HG03439 (cell line): Measurements from ENCODE around the gene ARID4B.
A peak's percentile ranks its signal among the peaks of the same experiment; 100 is the strongest.
"Not testable (repeated sequence)": the region's sequence is repeated elsewhere in the genome, so short reads cannot be mapped to it uniquely, and the experiment has no call there.

Experiments
- ATAC-seq: cut with Tn5 transposase; IDR thresholded peaks from one replicate; pipeline ENCODE4 v1.9.1; 2021; ENCODE audit warnings: mild to moderate bottlenecking, moderate library complexity; ENCODE audit not compliant: unreplicated experiment

ARID4B gene

GRCh38 chr1:235330918-235331285 is 2.9 kb upstream of the ARID4B start:
- no peak for ATAC-seq

GRCh38 chr1:235329139-235329902 is 1.3 kb upstream of the ARID4B start:
- peak; percentile 20 for ATAC-seq

- peak; percentile 72 for ATAC-seq
These were observed 526 bp upstream of the ARID4B start, which contains the start of gene GGPS1 for GRCh38 chr1:235328271-235329138. Gene GGPS1 (plus strand): TSS chr1:235328570. CDS start chr1:235335265, 6,695 bp downstream.

- ATAC-seq: peak; percentile 8
These were observed 1.0 kb downstream of the ARID4B start for GRCh38 chr1:235326719-235327558.

GRCh38 chr1:235325854-235326253 is 2.1 kb downstream of the ARID4B start:
- no peak for ATAC-seq

- no peak for ATAC-seq
These were observed 2.8 kb downstream of the ARID4B start for GRCh38 chr1:235325139-235325538.

GRCh38 chr1:235324296-235324695 is 3.7 kb downstream of the ARID4B start:
- no peak for ATAC-seq

GRCh38 chr1:235320521-235321179 is 7.3 kb downstream of the ARID4B start:
- ATAC-seq: no peak

- ATAC-seq: no peak
These were observed 8.7 kb downstream of the ARID4B start for GRCh38 chr1:235319255-235319654.

GRCh38 chr1:235317168-235317567 is 10.8 kb downstream of the ARID4B start:
- ATAC-seq: no peak

GRCh38 chr1:235315735-235316134 is 12.2 kb downstream of the ARID4B start:
- no peak for ATAC-seq

GRCh38 chr1:235315173-235315572 is 12.8 kb downstream of the ARID4B start:
- ATAC-seq: no peak

- no peak for ATAC-seq
These were observed 13.9 kb downstream of the ARID4B start for GRCh38 chr1:235313931-235314678.

- ATAC-seq: no peak
These were observed 14.7 kb downstream of the ARID4B start for GRCh38 chr1:235313262-235313661.

GRCh38 chr1:235309206-235309605 is 18.8 kb downstream of the ARID4B start:
- not testable (repeated sequence) for ATAC-seq

GRCh38 chr1:235307158-235308124 is 20.5 kb downstream of the ARID4B start:
- no peak for ATAC-seq

- no peak for ATAC-seq
These were observed 23.2 kb downstream of the ARID4B start for GRCh38 chr1:235304549-235305451.

GRCh38 chr1:235302143-235302542 is 25.8 kb downstream of the ARID4B start:
- ATAC-seq: no peak
